Measurements from ENCODE around the gene CHEK1. TPM values are rescaled to one million over a fixed set of nuclear protein-coding genes. Genes with fewer than 3 reads are reported as not detected.

CHEK1 gene
- total and polyA plus RNA-seq, 9 of the 15 experiments (the other 6 are each of a cell fraction or from before 2014, with no cell fraction given), result 62.6 to 108 (median 87.5) TPM

- intact Hi-C loops (cut with micrococcal nuclease) (no loop called here), in situ Hi-C loops (cut with MboI) (no loop called here)
- Histone ChIP-seq H3K4me2 (ENCODE audit: insufficient read depth, low read length) (no peak overlapping the region), H3K9me3 (replicated peaks; ENCODE audit: control insufficient read depth, insufficient read depth, low read depth, low read length) (no peaks in the 10 kb centered on the region), H3K9ac (ENCODE audit: insufficient read depth in 1 of 2, low read depth in 2 of 2, low read length in 2 of 2) (no peak overlapping the region), H3K79me2 (ENCODE audit: control insufficient read depth, insufficient read depth, low read length) (no peaks in the 10 kb centered on the region), H3K36me3 (ENCODE audit: control insufficient read depth, insufficient read depth, low read length) (peaks cover 96% of the 10 kb centered on the region), H2AFZ (ENCODE audit: low read depth, low read length) (no peak overlapping the region), H3K27ac (ENCODE audit: extremely low read depth, low read depth, low read length) (no peak overlapping the region), H3K27me3 (ENCODE audit: control insufficient read depth in 2 of 2, insufficient read depth in 2 of 2, low read length in 2 of 2) (no peaks in the 10 kb centered on the region), H3K4me1 (replicated peaks in 1 of 2; ENCODE audit: control insufficient read depth in 2 of 2, insufficient read depth in 2 of 2, low read length in 2 of 2) (no peaks in the 10 kb centered on the region), H3K9me1 (ENCODE audit: control insufficient read depth, insufficient read depth, low read length) (no peaks in the 10 kb centered on the region), H4K20me1 (replicated peaks; ENCODE audit: control insufficient read depth, insufficient read depth, low read length) (no peaks in the 10 kb centered on the region), H3K4me3 (no peak overlapping the region)
- FAIRE-seq (no peak), DNase-seq (ENCODE audit: extremely low read depth in 1 of 4, low spot score in 3 of 4) (no peak), ATAC-seq (no peak)
- BruUV-seq (replicated peaks), result TSS peak; percentile 10
- no peak for TF ChIP-seq HDAC2 (IDR thresholded peaks at IDR 0.05)
- no peak for TF ChIP-seq BACH1 (tag; IDR thresholded peaks at IDR 0.05)
- TF ChIP-seq TRIM24 (IDR thresholded peaks at IDR 0.05), result no peak
- TF ChIP-seq NCOA2 (IDR thresholded peaks at IDR 0.05; ENCODE audit: partially characterized antibody in 2 of 2), result no peak
- no peak for TF ChIP-seq MAFG (tag; conservative IDR thresholded peaks at IDR 0.05)
- TF ChIP-seq ZBTB5 (IDR thresholded peaks at IDR 0.05), result no peak
- no peak for TF ChIP-seq ARNT (IDR thresholded peaks at IDR 0.05)
- no peak for TF ChIP-seq TAL1 (IDR thresholded peaks at IDR 0.05)
- no peak for TF ChIP-seq TCF15 (CRISPR knock-in tag; IDR thresholded peaks at IDR 0.05)
- no peak for TF ChIP-seq XRCC5 (IDR thresholded peaks at IDR 0.05; ENCODE audit: low read depth, low read length)
- no peak for TF ChIP-seq L3MBTL2 (IDR thresholded peaks at IDR 0.05)
- no peak for TF ChIP-seq ZNF76 (CRISPR knock-in tag; IDR thresholded peaks at IDR 0.05; ENCODE audit: borderline replicate concordance)
- TF ChIP-seq GMEB1 (CRISPR knock-in tag; IDR thresholded peaks at IDR 0.05), result no peak
- no peak for TF ChIP-seq BRD4 (IDR thresholded peaks at IDR 0.05)
- POLR2A ChIA-PET, result interaction anchor here (0.9 kb wide), 1 partner anchor 10 kb away, joined by 3 read pairs; no protein-coding TSS in a partner anchor
- 88% methylated on average over 7 of the region's 7 CpGs for WGBS (ENCODE audit: insufficient coverage, low coverage, missing lambda C conversion rate)
- CTCF ChIA-PET (ENCODE audit: low intra/inter-chr PET ratio), result no interaction called here
These were observed 15.4 kb upstream of the CHEK1 start for GRCh38 chr11:125609545-125609944.
